ENCODE data around the gene PRDM16.

DNA sequence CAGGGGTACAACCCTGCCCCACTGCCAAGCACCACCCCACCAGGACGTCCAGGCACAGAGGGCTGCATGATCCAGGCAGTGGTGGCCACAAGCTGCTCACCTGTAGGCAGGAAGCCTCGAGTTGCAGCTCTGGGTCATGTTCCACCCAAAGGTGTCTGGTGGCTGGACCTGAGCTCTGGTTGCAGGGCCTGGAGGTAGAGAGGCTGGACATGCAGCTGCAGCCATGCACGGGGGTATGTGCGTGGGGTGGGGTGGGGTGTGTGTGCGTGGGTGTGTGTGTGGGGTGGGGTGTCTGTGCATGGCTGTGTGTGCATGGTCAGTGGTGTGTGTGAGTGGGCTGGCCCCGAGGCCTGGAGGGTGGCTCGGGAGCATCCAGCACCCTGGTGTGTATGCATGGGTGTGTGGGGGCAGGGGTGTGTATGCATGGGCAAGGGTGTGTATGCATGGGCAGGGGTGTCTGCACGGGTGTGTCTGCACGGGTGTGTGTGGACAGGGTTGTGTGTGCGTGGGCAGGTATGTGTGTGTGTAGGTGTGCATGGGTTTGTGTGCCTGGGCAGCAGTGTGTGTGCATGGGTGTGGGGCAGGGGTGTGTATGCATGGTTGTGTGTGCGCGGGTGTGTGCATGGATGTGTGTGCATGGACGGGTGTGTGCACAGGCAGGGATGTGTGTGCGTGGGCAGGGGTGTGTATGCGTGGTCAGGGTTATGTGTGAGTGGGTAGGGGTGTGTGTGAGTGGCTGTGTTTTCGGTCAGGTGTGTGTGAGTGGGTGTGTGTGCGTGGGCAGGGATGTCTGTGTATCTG lies 401.0 kb downstream of the PRDM16 start:
- TF ChIP-seq ZNF565 (CRISPR knock-in tag; conservative IDR thresholded peaks at IDR 0.05; ENCODE audit: low read depth), result no peak
- no peak for TF ChIP-seq ZFP3 (CRISPR knock-in tag; IDR thresholded peaks at IDR 0.05)
- TF ChIP-seq, protein P1, sequence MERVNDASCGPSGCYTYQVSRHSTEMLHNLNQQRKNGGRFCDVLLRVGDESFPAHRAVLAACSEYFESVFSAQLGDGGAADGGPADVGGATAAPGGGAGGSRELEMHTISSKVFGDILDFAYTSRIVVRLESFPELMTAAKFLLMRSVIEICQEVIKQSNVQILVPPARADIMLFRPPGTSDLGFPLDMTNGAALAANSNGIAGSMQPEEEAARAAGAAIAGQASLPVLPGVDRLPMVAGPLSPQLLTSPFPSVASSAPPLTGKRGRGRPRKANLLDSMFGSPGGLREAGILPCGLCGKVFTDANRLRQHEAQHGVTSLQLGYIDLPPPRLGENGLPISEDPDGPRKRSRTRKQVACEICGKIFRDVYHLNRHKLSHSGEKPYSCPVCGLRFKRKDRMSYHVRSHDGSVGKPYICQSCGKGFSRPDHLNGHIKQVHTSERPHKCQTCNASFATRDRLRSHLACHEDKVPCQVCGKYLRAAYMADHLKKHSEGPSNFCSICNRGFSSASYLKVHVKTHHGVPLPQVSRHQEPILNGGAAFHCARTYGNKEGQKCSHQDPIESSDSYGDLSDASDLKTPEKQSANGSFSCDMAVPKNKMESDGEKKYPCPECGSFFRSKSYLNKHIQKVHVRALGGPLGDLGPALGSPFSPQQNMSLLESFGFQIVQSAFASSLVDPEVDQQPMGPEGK (CRISPR knock-in tag; IDR thresholded peaks at IDR 0.05; ENCODE audit: borderline replicate concordance), result no peak
- TF ChIP-seq ZFP30 (CRISPR knock-in tag; IDR thresholded peaks at IDR 0.05), result no peak
- TF ChIP-seq ZNF8 (CRISPR knock-in tag; IDR thresholded peaks at IDR 0.05), result no peak
- TF ChIP-seq GLIS3 (CRISPR knock-in tag; IDR thresholded peaks at IDR 0.05), result no peak
- TF ChIP-seq PPARA (CRISPR knock-in tag; IDR thresholded peaks at IDR 0.05; ENCODE audit: borderline replicate concordance), result no peak
- TF ChIP-seq CSDC2 (CRISPR knock-in tag; IDR thresholded peaks at IDR 0.05), result no peak
- TF ChIP-seq, protein P2, sequence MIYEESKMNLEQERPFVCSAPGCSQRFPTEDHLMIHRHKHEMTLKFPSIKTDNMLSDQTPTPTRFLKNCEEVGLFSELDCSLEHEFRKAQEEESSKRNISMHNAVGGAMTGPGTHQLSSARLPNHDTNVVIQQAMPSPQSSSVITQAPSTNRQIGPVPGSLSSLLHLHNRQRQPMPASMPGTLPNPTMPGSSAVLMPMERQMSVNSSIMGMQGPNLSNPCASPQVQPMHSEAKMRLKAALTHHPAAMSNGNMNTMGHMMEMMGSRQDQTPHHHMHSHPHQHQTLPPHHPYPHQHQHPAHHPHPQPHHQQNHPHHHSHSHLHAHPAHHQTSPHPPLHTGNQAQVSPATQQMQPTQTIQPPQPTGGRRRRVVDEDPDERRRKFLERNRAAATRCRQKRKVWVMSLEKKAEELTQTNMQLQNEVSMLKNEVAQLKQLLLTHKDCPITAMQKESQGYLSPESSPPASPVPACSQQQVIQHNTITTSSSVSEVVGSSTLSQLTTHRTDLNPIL (CRISPR knock-in tag; IDR thresholded peaks at IDR 0.05; ENCODE audit: low read depth), result no peak
- no peak for TF ChIP-seq ISL1 (CRISPR knock-in tag; IDR thresholded peaks at IDR 0.05)
